HepG2 (cell line): ENCODE results near the gene GNAT3. TPM values are rescaled to one million over a fixed set of nuclear protein-coding genes. Genes with fewer than 3 reads are reported as not detected.

Experiments used
- ATAC-seq: fragments of 200-7000 bp; cut with Tn5 transposase; 3 replicates; pipeline ENCODE4 v1.9.1; 2020; ENCODE audit warnings: mild to moderate bottlenecking, moderate library complexity
- BruUV-seq: library from RNA; stranded (reverse); fragments of 400-500 nt; replicated peaks from 2 replicates; lab custom pipeline; 2021; lab: Mats Ljungman, UMichigan
- CTCF ChIA-PET: fragments of 300-600 bp; formaldehyde crosslinking; extraction: SDS; loops from one replicate; lab custom pipeline; 2021; ENCODE audit warnings: low total read pairs, inconsistent platforms, low intra/inter-chr PET ratio; lab: Yijun Ruan, JAX
- POLR2A ChIA-PET: fragments of 350-600 bp; sonication (Branson Sonifier 250); formaldehyde crosslinking; loops from one replicate; lab custom pipeline; 2020; ENCODE audit warnings: antibody characterized with exemption, inconsistent platforms; lab: Yijun Ruan, JAX
- DNase-seq: peaks from one replicate; pipeline ENCODE4 v3.0.0-alpha.2; 2015; ENCODE audit warnings: low spot score
- FAIRE-seq: peaks from 3 replicates; lab custom pipeline; 2011; peaks lifted over from hg19 to GRCh38; lab: Jason Lieb, UNC
- H2AFZ ChIP-seq: one replicate; pipeline ENCODE4 v1.6.1; 2011; ENCODE audit warnings: low read length, inconsistent platforms
- H3K27ac ChIP-seq: fragments of 300-600 bp; 3 replicates; pipeline ENCODE4 v1.8.0; 2011; ENCODE audit warnings: mixed run types, mild to moderate bottlenecking, mixed read lengths, low read length, inconsistent platforms; ENCODE audit not compliant: insufficient read depth; ENCODE audit errors: extremely low read length
- H3K27me3 ChIP-seq, 2 experiments: fragments of 200-600 bp in 1 of 2; 2 replicates in 1 of 2; 3 replicates in 1 of 2; pipeline versions ENCODE4 v1.6.0 to v1.8.0; 2011; ENCODE audit warnings: low read length in 2 of 2, mild to moderate bottlenecking in 2 of 2, moderate library complexity in 2 of 2, inconsistent platforms in 1 of 2; ENCODE audit not compliant: insufficient read depth in 2 of 2, control insufficient read depth in 1 of 2
- H3K36me3 ChIP-seq, 2 experiments: fragments of 200-600 bp in 1 of 2; replicated peaks in 1 of 2; 2 replicates in 1 of 2; 3 replicates in 1 of 2; pipeline versions ENCODE4 v1.5.1 to v1.8.0; 2011; ENCODE audit warnings: low read length in 2 of 2, inconsistent platforms in 1 of 2; ENCODE audit not compliant: insufficient read depth in 2 of 2, control insufficient read depth in 1 of 2
- H3K4me1 ChIP-seq: 2 replicates; pipeline ENCODE4 v1.5.1; 2012; ENCODE audit warnings: low read length, inconsistent platforms; ENCODE audit not compliant: insufficient read depth
- H3K4me2 ChIP-seq: 2 replicates; pipeline ENCODE4 v1.6.0; 2011; ENCODE audit warnings: low read depth, low read length, inconsistent platforms
- H3K4me3 ChIP-seq, 3 experiments: fragments of 200-600 bp in 1 of 3; sonication (generic), shearing (Covaris generic) in 1 of 3; replicated peaks in 1 of 3; 2 replicates each; pipeline ENCODE4 v1.5.1; 2011 to 2016; ENCODE audit warnings: low read length in 3 of 3, inconsistent platforms in 2 of 3, low read depth in 2 of 3, mild to moderate bottlenecking in 2 of 3, control low read depth in 1 of 3, mixed read lengths in 1 of 3; ENCODE audit not compliant: insufficient read depth in 1 of 3
- H3K79me2 ChIP-seq: one replicate; pipeline ENCODE4 v1.6.1; 2011; ENCODE audit warnings: low read length, inconsistent platforms; ENCODE audit not compliant: insufficient read depth
- H3K9ac ChIP-seq: 2 replicates; pipeline ENCODE4 v1.6.0; 2011; ENCODE audit warnings: mild to moderate bottlenecking, low read depth, low read length, inconsistent platforms; ENCODE audit not compliant: insufficient read depth
- H3K9me3 ChIP-seq: 2 replicates; pipeline ENCODE4 v1.5.1; 2012; ENCODE audit warnings: mild to moderate bottlenecking, low read length
- H4K20me1 ChIP-seq: 2 replicates; pipeline ENCODE4 v1.6.0; 2011; ENCODE audit warnings: inconsistent platforms, mild to moderate bottlenecking, low read length, moderate library complexity; ENCODE audit not compliant: insufficient read depth
- CEBPB ChIP-seq: IDR thresholded peaks from 2 replicates; pipeline ENCODE4 v1.6.1; 2011; ENCODE audit warnings: low read depth, low read length, improper control_type of control experiment, borderline replicate concordance
- STAG1 ChIP-seq: sonication (generic); formaldehyde crosslinking; IDR thresholded peaks from 2 replicates; pipeline ENCODE4 v1.4.0; 2020; ENCODE audit warnings: missing genetic modification reagents
- ZNF512 ChIP-seq: sonication (generic); formaldehyde crosslinking; IDR thresholded peaks from 2 replicates; pipeline ENCODE4 v1.4.0; 2020; ENCODE audit warnings: mild to moderate bottlenecking, missing genetic modification reagents
- ZNF75D ChIP-seq: sonication (generic); formaldehyde crosslinking; IDR thresholded peaks from 2 replicates; pipeline ENCODE4 v1.8.1; 2023; ENCODE audit warnings: missing genetic modification reagents, mild to moderate bottlenecking, borderline replicate concordance
- whole genome bisulfite sequencing: methylation state at CpG from one replicate; pipeline ENCODE4 v1.1.6; 2017; ENCODE audit warnings: low lambda C conversion rate; 5-methylcytosine and 5-hydroxymethylcytosine counted together
- in situ Hi-C: cut with HindIII; loops from 2 replicates; pipeline ENCODE4 v1.10.0; 2017; ENCODE audit warnings: low pct_unique_long_range_greater_than_20kb; ENCODE audit not compliant: extremely low pct_ligation_motif_present
- intact Hi-C: fragments of 100-400 bp; cut with micrococcal nuclease; formaldehyde crosslinking; loops from one replicate; pipeline ENCODE4 v1.10.0; 2022; ENCODE audit not compliant: unreplicated experiment
- polyA plus RNA-seq, 8 experiments: library from polyadenylated mRNA; depleted of rRNA in 3 of 8; stranded (reverse) in 7 of 8; unstranded in 1 of 8; fragments of >200 nt; fragmentation: Illumina TruSeq in 4 of 8; extraction: Trizol in 4 of 8; gene quantifications; 2 replicates each; pipeline versions ENCODE4 v1.2.1 to v1.2.3, GENCODE V29; 2011 to 2016; ENCODE audit warnings: low read depth in 4 of 8, missing spikeins in 1 of 8, mixed read lengths in 1 of 8; ENCODE audit not compliant: insufficient read depth in 1 of 8
- total RNA-seq, 5 experiments: library from RNA; depleted of rRNA; stranded (reverse); fragments of >200 nt; fragmentation: Illumina TruSeq; extraction: Trizol; gene quantifications; 2 replicates each; pipeline ENCODE4 v1.2.3, GENCODE V29; 2016; ENCODE audit warnings: low read depth in 1 of 5

The GNAT3 gene
- total and polyA plus RNA-seq, 2 of the 13 experiments (the other 11 are each of a cell fraction or from before 2014, with no cell fraction given): not detected

GRCh38 chr7:80520199-80520598, 8.3 kb upstream of the GNAT3 start:
- no TSS peak for BruUV-seq
- POLR2A ChIA-PET: no interaction called here
- DNase-seq (no peak), FAIRE-seq (no peak), ATAC-seq (no peak)
- intact Hi-C loops (no loop called here), in situ Hi-C loops (no loop called here)
- Histone ChIP-seq H3K9me3 (no peaks in the 10 kb centered on the region), H3K36me3 (no peaks in the 10 kb centered on the region), H2AFZ (no peak overlapping the region), H3K4me3 (no peak overlapping the region), H3K9ac (no peak overlapping the region), H3K79me2 (no peaks in the 10 kb centered on the region), H3K27me3 (no peaks in the 10 kb centered on the region), H3K4me2 (no peak overlapping the region), H3K27ac (no peak overlapping the region), H3K4me1 (peaks cover 7% of the 10 kb centered on the region), H4K20me1 (no peaks in the 10 kb centered on the region)
- WGBS: 15% methylated on average over 2 of the region's 2 CpGs
- TF ChIP-seq ZNF512 (CRISPR knock-in tag) (no peak), CEBPB (peak; percentile 25; the same call in 1 of the 2 replicates)
- CTCF ChIA-PET: no interaction called here

- no peak overlapping the region for H2AFZ ChIP-seq
- 40% methylated on average over 4 of the region's 4 CpGs for WGBS
- CTCF ChIA-PET: no interaction called here
- no peaks in the 10 kb centered on the region for H3K36me3 ChIP-seq
- DNase-seq (no peak), FAIRE-seq (peak; percentile 4), ATAC-seq (no peak)
- no TSS peak for BruUV-seq
- POLR2A ChIA-PET: no interaction called here
- H3K4me1 ChIP-seq: peaks cover 7% of the 10 kb centered on the region
- no peak overlapping the region for H3K9ac ChIP-seq
- H3K27ac ChIP-seq: no peak overlapping the region
- no peaks in the 10 kb centered on the region for H4K20me1 ChIP-seq
- in situ Hi-C loops (no loop called here), intact Hi-C loops (no loop called here)
- no peaks in the 10 kb centered on the region for H3K27me3 ChIP-seq
- no peak overlapping the region for H3K4me3 ChIP-seq
- H3K9me3 ChIP-seq: no peaks in the 10 kb centered on the region
- H3K4me2 ChIP-seq: no peak overlapping the region
- H3K79me2 ChIP-seq: no peaks in the 10 kb centered on the region
- no peak for TF ChIP-seq ZNF75D (CRISPR knock-in tag)
- peak; percentile 32; the same call in 1 of the 2 replicates for TF ChIP-seq STAG1 (CRISPR knock-in tag)
Observed at GRCh38 chr7:80517282-80517747, 5.5 kb upstream of the GNAT3 start.
